HG03558 (cell line): ENCODE data around the gene CD9.
"Not testable (repeated sequence)": the region's sequence is repeated elsewhere in the genome, so short reads cannot be mapped to it uniquely, and the experiment has no call there.

Experiments
- ATAC-seq: cut with Tn5 transposase; IDR thresholded peaks from one replicate; pipeline ENCODE4 v1.9.1; 2021; ENCODE audit warnings: moderate number of reproducible peaks; ENCODE audit not compliant: unreplicated experiment; ENCODE audit errors: extremely low read depth

Gene CD9

GRCh38 chr12:6198051-6198450 is 2.1 kb upstream of the CD9 start:
- ATAC-seq = no peak

GRCh38 chr12:6198556-6198955 is 1.6 kb upstream of the CD9 start:
- ATAC-seq = no peak

- ATAC-seq = no peak
These were observed 1.1 kb upstream of the CD9 start for GRCh38 chr12:6198985-6199530.

- ATAC-seq = no peak
These were observed 507 bp upstream of the CD9 start for GRCh38 chr12:6199531-6200255.

GRCh38 chr12:6201213-6201608 is 1.0 kb downstream of the CD9 start:
- ATAC-seq = no peak

GRCh38 chr12:6201826-6202225 is 1.6 kb downstream of the CD9 start:
- ATAC-seq = no peak

- ATAC-seq = no peak
These were observed 2.1 kb downstream of the CD9 start for GRCh38 chr12:6202304-6202703.

GRCh38 chr12:6202846-6203245 is 2.6 kb downstream of the CD9 start:
- no peak for ATAC-seq

GRCh38 chr12:6203601-6204000 is 3.4 kb downstream of the CD9 start:
- no peak for ATAC-seq

GRCh38 chr12:6204533-6205143 is 4.4 kb downstream of the CD9 start:
- no peak for ATAC-seq

- no peak for ATAC-seq
These were observed 4.9 kb downstream of the CD9 start for GRCh38 chr12:6205144-6205539.

GRCh38 chr12:6205761-6206160 is 5.6 kb downstream of the CD9 start:
- ATAC-seq = no peak

- no peak for ATAC-seq
These were observed 6.1 kb downstream of the CD9 start for GRCh38 chr12:6206327-6206726.

GRCh38 chr12:6207259-6207925 is 7.2 kb downstream of the CD9 start:
- ATAC-seq = no peak

GRCh38 chr12:6208130-6208529 is 7.9 kb downstream of the CD9 start:
- no peak for ATAC-seq

- ATAC-seq = not testable (repeated sequence)
These were observed 9.2 kb downstream of the CD9 start for GRCh38 chr12:6209428-6209827.

GRCh38 chr12:6211421-6211869 is 11.2 kb downstream of the CD9 start:
- ATAC-seq = no peak

- ATAC-seq = no peak
These were observed 11.9 kb downstream of the CD9 start for GRCh38 chr12:6212086-6212485.

- ATAC-seq = no peak
These were observed 13.8 kb downstream of the CD9 start for GRCh38 chr12:6213969-6214368.

- no peak for ATAC-seq
These were observed 14.4 kb downstream of the CD9 start for GRCh38 chr12:6214633-6215032.

- no peak for ATAC-seq
These were observed 15.1 kb downstream of the CD9 start for GRCh38 chr12:6215120-6215807.
